GM18870 (cell line): ENCODE data around the gene RAB25.
"Not testable (repeated sequence)": the region's sequence is repeated elsewhere in the genome, so short reads cannot be mapped to it uniquely, and the experiment has no call there.

Experiments
- ATAC-seq: cut with Tn5 transposase; IDR thresholded peaks from one replicate; pipeline ENCODE4 v1.9.1; 2021; ENCODE audit warnings: moderate library complexity; ENCODE audit not compliant: unreplicated experiment

Gene RAB25

DNA sequence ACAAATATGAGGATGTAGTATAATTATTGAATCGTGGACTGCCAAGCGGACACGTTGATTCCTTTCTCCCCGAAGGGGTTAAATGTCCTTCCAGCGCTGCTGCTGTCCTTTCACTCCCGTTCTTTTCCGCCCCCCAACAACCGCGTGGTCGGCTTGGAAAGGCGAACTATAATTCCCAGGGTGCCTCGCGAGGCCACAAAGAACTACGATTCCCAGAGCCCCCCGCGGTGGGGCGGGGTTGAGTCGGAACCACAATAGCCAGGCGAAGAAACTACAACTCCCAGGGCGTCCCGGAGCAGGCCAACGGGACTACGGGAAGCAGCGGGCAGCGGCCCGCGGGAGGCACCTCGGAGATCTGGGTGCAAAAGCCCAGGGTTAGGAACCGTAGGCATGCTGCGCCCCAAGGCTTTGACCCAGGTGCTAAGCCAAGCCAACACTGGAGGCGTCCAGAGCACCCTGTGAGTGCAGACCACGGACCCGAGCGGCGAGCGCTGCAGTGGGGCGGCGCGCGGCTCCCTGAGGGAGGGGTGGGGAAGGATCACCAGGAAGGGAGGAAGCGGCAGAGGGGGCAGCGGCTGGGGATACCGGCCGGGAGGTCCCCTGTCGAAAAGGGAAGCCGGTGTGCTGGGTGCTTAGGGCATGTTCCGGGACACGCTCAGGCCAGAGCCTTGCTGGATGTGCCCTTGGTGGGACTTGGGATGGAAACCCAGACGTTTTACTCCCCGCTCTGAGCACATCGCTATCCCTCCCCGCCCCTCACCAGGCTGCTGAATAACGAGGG, 6.3 kb upstream of the RAB25 start, which contains the start of gene LAMTOR2:
Gene LAMTOR2 (plus strand): TSS at position 283 of the 781 bp plus-strand sequence. CDS start 108 bp downstream, at position 391.
- peak; percentile 69 for ATAC-seq

DNA sequence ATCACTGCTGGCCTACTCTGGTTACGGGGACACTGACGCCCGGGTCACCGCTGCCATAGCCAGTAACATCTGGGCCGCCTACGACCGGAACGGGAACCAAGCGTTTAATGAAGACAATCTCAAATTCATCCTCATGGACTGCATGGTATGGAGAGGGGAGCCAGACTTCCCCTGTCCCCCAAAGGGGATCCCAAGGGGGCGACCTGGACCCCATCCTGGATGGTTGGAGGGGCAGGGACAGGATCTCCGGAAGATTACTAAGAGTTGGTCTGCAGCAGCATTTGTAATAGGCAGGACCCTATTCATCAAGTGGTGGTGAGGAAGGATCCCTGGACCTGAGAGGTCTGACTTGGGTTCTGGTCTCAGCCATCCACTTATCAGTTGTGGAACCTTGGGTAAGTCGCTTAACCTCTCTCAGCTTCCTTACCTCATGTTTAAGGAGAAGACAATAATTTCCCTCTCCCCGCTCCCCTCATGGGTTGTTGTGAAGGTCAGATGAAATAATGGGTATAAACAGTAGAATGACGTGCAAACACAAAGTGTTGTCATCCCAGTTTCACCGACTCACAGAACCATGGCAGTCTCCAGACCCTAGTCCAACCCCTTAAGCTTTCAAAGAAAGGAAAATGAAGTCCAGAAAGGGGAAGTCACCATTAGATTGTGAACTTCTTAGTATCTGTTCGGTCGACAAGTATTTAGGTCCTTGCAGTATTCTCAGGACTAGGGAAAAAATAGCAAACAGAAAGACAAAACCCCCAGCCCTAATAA, 5.5 kb upstream of the RAB25 start:
- no peak for ATAC-seq

DNA sequence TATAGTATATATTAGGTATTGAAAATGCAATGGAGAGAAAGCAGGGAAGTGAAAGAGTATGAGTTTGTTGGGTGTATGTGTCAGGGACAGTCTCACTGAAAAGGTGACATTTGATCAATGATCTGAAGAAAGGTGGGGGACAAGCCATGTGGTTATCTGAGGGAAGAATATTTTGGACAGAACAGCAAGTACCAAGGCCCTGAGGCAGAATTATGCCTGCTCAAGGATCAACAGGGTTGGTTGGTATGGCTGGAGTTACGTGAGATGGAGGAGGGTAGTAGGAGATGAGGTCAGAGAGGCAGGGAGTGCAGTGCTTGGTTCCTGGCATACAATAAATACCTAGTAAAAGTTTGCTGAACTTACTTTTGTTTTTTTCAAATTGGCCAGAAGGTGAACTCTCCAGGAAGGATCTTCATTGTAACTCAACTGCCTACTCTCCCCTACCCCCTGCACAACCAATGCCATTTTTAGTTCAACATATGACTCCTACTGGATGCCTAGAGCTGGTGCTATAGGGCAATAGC, 4.6 kb upstream of the RAB25 start:
- no peak for ATAC-seq

GRCh38 chr1:156062189-156062588, 1.2 kb downstream of the RAB25 start:
- ATAC-seq: no peak

DNA sequence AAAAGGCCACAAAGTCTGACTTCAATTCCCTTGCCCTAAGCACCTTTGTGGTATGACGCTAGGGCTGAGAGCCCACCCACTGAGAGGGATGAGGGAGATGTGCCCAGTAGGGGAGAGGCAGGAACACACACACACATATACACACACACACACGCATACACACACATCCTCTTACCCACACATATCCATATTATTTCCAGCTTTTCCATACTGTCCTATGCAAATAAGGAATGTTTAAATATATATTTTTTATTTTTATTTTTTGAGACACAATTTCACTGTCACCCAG, 3.0 kb downstream of the RAB25 start:
- no peak for ATAC-seq

GRCh38 chr1:156064615-156065014, 3.7 kb downstream of the RAB25 start:
- ATAC-seq: no peak

DNA sequence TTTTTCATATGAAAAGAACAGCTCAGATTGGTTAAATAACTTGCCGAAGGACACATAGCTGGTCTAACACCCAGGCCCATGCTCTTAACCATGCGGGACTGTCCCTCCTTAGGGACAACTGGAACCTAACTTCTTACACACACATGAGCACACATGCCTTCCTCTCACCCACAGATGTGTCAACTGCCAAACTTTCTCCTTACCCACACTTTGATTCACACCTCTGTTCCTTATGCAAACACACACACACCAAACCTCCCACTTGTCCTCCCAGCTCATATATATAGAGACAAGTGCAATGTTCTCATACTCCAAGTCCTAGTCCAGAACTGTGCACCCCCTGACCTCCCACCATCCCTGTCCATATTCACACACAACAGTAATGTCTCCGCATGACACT, 4.3 kb downstream of the RAB25 start:
- no peak for ATAC-seq

- ATAC-seq: no peak
Measured at GRCh38 chr1:156065871-156066270, 4.9 kb downstream of the RAB25 start.

DNA sequence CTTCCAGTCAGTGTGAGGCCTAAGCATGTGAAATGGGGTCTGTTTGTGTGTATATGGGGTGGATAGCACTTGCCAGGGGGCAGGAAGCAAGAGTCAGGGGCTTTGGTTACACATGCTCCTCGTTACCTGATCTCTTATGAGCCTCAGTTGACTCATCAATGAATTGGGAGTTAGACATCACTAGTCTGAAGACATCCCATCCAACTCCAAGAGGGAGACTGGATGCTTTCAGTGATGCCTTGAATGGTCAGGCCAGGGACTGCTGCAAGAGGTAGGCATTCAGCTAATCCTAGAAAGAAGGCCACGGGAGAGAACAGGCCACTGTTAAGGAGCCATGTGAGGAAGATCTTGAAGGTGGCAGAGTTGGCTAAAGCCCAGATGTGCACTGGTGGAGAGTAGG, 6.3 kb downstream of the RAB25 start:
- no peak for ATAC-seq

DNA sequence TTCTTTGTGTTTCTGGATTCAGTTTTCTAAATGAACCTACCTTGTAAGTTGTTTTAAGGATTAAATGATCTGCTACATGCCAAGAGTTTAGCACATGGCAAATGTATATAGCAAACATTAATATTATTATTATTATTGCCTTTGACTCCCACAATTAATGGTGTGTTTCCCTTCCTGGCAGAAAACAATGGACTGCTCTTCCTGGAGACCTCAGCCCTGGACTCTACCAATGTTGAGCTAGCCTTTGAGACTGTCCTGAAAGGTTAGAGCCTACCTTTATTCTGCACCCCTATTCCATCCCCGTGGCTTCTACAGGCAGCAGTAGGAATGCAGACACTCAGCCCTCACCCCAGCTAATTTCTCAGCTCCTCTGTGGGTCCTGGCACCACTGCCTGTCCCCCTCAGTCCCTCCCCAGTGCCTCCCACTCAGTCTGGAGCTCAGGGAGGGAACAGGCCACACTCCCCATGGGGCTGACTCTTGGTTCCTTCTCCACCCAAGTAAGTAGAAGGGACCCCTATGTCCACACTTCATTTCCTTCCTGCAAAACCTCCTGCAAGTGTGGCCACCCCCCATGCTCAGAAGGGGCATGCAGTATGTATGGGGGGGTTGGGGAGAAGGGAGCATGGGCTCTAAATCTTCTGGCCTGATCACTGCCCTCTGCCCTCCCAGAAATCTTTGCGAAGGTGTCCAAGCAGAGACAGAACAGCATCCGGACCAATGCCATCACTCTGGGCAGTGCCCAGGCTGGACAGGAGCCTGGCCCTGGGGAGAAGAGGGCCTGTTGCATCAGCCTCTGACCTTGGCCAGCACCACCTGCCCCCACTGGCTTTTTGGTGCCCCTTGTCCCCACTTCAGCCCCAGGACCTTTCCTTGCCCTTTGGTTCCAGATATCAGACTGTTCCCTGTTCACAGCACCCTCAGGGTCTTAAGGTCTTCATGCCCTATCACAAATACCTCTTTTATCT, 8.8 kb downstream of the RAB25 start:
- ATAC-seq: no peak

GRCh38 chr1:156070548-156070947, 9.6 kb downstream of the RAB25 start:
- no peak for ATAC-seq

GRCh38 chr1:156071332-156071816, 10.4 kb downstream of the RAB25 start:
- ATAC-seq: not testable (repeated sequence)

- ATAC-seq: no peak
Measured at GRCh38 chr1:156072251-156072650, 11.3 kb downstream of the RAB25 start.

DNA sequence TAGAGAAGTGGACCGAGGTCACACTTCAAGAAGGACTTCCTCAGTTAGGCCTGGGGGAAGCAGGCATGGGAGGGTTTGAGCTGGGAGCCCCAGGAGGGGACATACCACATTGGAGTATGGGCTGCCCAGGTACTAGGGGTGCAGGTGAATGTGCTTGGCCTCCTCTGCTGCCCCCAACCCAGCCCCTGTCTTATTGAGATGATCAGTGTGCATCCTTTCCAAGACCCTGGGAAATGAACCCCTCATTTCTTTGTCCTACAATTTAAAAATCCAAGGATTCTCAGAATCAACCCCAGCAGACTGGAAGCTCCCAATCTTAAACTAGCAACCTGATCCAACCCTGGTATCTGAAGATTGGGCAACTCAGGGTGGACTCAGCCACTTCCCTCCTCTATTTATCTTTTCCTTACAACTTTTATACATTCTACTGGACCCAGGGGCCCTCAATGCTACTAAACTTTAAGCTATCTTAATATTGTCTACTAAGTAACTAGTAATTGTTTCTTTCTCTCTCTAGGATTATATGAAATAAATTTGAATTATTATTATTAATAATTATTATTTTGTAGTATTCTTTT, 12.2 kb downstream of the RAB25 start:
- no peak for ATAC-seq

GRCh38 chr1:156073740-156074139, 12.8 kb downstream of the RAB25 start:
- ATAC-seq: no peak

DNA sequence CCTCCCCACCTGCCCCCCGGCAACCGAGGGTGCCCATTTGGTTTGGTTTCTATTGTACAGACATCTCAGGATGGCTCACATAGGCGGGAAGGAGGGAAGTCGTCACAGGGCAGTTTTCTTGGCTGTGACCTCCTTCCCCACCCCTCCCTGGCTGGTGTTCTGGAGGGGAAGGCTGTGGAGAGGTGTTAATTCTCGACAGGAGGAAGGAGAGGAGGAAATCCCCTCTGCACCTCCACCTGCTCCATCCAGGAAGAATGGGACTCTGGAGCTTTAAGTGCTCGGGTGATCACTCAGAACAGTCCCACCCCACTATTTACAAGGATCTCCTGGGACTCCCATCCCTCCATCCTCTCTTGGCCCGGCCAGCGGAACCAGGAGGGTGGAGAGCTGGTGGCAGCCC, 13.7 kb downstream of the RAB25 start:
- no peak for ATAC-seq

- ATAC-seq: no peak
Measured at GRCh38 chr1:156075162-156075561, 14.2 kb downstream of the RAB25 start.

DNA sequence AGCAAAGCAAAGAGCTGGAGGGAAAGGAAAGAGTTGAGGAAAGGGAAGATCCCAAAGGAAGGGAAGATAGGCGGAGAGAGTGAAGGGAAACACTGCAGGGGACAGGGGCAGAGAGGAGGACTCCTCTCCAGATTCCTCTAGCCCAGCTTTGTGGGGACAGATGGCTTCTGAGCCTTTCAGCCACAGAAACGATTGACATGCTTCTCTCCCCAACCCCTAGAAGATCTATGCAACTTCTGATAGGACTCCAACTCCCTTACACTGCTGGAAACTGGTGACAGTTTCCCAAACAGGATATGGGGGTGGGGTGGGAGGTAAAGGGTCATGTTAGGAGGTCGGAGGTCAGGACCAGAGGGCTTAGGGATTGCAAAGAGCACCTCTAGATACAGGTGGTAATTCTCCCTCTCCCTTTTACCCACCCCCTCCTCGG, 14.8 kb downstream of the RAB25 start:
- ATAC-seq: no peak

DNA sequence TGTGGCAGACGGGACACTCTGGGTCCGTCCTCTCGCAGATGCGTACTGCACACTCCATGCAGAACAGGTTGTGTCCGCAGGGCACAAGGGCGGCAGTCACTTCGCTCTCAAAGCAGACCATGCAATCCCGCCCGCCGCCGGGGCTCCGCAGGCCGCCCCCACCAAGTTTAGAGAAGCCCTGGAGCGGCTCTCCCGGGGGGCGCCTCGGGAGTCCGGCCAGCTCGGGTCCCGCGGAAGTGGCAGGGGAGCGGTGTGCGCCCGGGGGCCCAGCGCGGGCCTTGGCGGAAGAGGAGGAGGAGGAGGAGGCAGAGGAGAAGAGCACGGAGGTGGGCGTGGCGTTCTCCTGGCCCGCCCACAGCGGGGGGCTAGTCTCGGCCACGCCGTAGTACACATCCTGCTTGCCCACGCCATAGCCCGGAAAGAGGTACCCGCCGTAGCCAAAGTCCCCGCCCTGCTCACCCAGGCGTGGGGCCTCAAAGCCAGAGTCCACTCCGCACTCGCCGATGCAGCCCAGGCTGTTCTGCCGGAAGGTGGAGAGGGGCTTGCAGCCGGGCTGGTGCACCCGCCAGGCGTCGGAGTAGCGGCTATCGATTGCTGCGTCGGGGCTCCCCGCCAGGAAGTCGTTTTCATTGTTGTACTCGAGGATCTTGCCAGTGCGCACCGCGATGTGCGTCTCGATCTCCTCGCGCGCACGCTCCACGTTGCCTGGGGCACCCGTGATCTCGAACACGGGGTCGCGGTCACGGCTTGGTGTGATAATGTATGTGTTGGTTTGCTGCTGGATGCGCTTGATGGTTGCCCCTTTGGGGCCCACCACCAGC, 15.9 kb downstream of the RAB25 start:
- ATAC-seq: no peak

DNA sequence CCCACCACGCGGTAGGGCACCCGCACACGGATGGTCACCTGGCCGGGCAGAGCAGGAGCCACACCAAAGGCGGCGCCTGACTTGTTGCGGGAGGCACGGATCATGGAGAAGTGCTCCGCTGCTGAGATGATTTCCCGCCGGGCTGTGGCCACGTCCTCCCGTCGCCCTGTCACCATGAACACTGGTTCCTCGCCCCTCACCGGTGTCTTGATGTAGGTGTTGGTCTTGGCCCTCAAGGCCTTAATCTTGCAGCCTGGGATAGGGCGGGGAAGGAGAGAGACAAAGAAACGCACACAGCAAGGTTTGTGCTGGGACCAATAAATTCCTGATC, 16.4 kb downstream of the RAB25 start:
- ATAC-seq: no peak
